Endodermal cell (in vitro differentiated cells): ENCODE measurements around the gene ABLIM2. TPM values are rescaled to one million over a fixed set of nuclear protein-coding genes. Genes with fewer than 3 reads are reported as not detected.

Source experiments
- DNase-seq: peaks from one replicate; pipeline ENCODE4 v3.0.0-alpha.2; 2017
- H3K27ac ChIP-seq: 2 replicates; pipeline ENCODE4 v1.5.1; 2013; ENCODE audit warnings: mild to moderate bottlenecking, low read depth, low read length, moderate library complexity
- H3K27me3 ChIP-seq: 2 replicates; pipeline ENCODE4 v1.6.1; 2013; ENCODE audit warnings: mild to moderate bottlenecking, low read length, moderate library complexity; ENCODE audit not compliant: insufficient read depth, control insufficient read depth, poor library complexity, severe bottlenecking
- H3K36me3 ChIP-seq: 2 replicates; pipeline ENCODE4 v1.7.0; 2013; ENCODE audit warnings: mild to moderate bottlenecking, low read length, moderate library complexity; ENCODE audit not compliant: control insufficient read depth, insufficient read depth
- H3K4me1 ChIP-seq: one replicate; pipeline ENCODE4 v1.7.0; 2013; ENCODE audit warnings: low read length; ENCODE audit not compliant: control insufficient read depth, insufficient read depth
- H3K4me3 ChIP-seq: 2 replicates; pipeline ENCODE4 v1.5.1; 2013; ENCODE audit warnings: mild to moderate bottlenecking, low read length, moderate library complexity
- H3K9ac ChIP-seq: 2 replicates; pipeline ENCODE4 v1.6.1; 2013; ENCODE audit warnings: mild to moderate bottlenecking, low read length, moderate library complexity; ENCODE audit not compliant: poor library complexity, severe bottlenecking; ENCODE audit errors: extremely low read depth
- H3K9me3 ChIP-seq: 2 replicates; pipeline ENCODE4 v1.6.1; 2013; ENCODE audit warnings: mild to moderate bottlenecking, low read length, moderate library complexity; ENCODE audit not compliant: control insufficient read depth
- H3K27ac Mint-ChIP-seq: 2 replicates; pipeline ENCODE4 v1.8.0; 2020; ENCODE audit warnings: mixed read lengths
- H3K27me3 Mint-ChIP-seq: 2 replicates; pipeline ENCODE4 v1.8.0; 2021; ENCODE audit warnings: mild to moderate bottlenecking, mixed read lengths; ENCODE audit not compliant: insufficient read depth
- H3K36me3 Mint-ChIP-seq: 2 replicates; pipeline ENCODE4 v1.8.0; 2020; ENCODE audit warnings: low read depth, mixed read lengths
- H3K4me1 Mint-ChIP-seq: 2 replicates; pipeline ENCODE4 v1.8.0; 2020; ENCODE audit warnings: mixed read lengths
- H3K4me3 Mint-ChIP-seq: 2 replicates; pipeline ENCODE4 v1.8.0; 2020; ENCODE audit warnings: mild to moderate bottlenecking, moderate library complexity, mixed read lengths
- H3K9me3 Mint-ChIP-seq: 2 replicates; pipeline ENCODE4 v1.8.0; 2020; ENCODE audit warnings: mild to moderate bottlenecking, mixed read lengths
- CTCF ChIP-seq: fragments of 200-600 bp; sonication (generic); conservative IDR thresholded peaks from 2 replicates; pipeline ENCODE4 v1.5.0; 2021; ENCODE audit warnings: antibody characterized with exemption, mild to moderate bottlenecking
- WGBS, 2 experiments: methylation state at CpG; one replicate each; pipeline versions ENCODE4 v1.1.5 to v1.1.7; 2013; ENCODE audit warnings: missing lambda C conversion rate in 2 of 2, mixed read lengths in 1 of 2; ENCODE audit not compliant: insufficient coverage in 1 of 2, insufficient read length in 1 of 2; 5-methylcytosine and 5-hydroxymethylcytosine counted together
- total RNA-seq, 2 donors: library from RNA; stranded (reverse); fragmentation: NEBNext Ultra II Directional in 1 of 2; extraction: Animal tissue kit (Norgen Biotek cat#: 25700) in 1 of 2; gene quantifications; 2 replicates in 1 of 2; 3 replicates in 1 of 2; pipeline ENCODE4 v1.2.1, GENCODE V29; 2021

Gene ABLIM2
- total RNA-seq, 2 donors from 2014 or later: 0.35 to 1.6 TPM

DNA sequence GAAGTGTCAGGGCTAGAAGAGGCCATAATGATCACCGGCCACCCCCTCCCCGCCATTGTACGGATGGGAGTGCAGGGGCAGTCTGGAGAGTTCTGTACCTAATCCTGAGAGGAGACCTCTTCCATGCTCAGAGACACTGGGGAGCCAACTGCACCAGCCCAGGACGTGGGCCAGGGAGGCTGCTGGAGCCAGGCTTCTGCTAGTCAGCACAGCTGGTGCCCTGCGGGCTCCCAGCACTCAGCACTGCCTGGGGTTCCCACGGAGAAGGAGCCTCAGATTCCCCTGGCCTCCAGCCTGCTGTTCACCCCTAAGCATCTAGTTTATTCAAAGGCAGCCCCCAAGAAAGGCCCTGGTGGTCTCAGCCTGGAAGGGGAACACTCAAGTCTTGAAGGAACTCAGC lies 28.8 kb downstream of the ABLIM2 start:
- Histone ChIP-seq H3K36me3 (no peaks in the 10 kb centered on the region), H3K27ac (no peak overlapping the region), H3K4me1 (no peaks in the 10 kb centered on the region), H3K4me3 (no peak overlapping the region), H3K9me3 (no peaks in the 10 kb centered on the region), H3K27me3 (no peaks in the 10 kb centered on the region), H3K9ac (no peak overlapping the region)
- 90 to 93% methylated on average over 3 to 6 of the region's 6 CpGs for WGBS, 2 experiments
- H3K9me3 Mint-ChIP-seq: no peaks in the 10 kb centered on the region
- no peaks in the 10 kb centered on the region for H3K36me3 Mint-ChIP-seq
- H3K4me3 Mint-ChIP-seq: no peak overlapping the region
- no peak for TF ChIP-seq CTCF
- H3K27ac Mint-ChIP-seq: no peak overlapping the region
- no peak for DNase-seq
- peaks cover 21% of the 10 kb centered on the region for H3K4me1 Mint-ChIP-seq
- H3K27me3 Mint-ChIP-seq: no peaks in the 10 kb centered on the region

GRCh38 chr4:8129136-8129535 lies 29.5 kb downstream of the ABLIM2 start:
- no peaks in the 10 kb centered on the region for H3K27me3 Mint-ChIP-seq
- Histone ChIP-seq H3K4me3 (no peak overlapping the region), H3K27me3 (no peaks in the 10 kb centered on the region), H3K9ac (no peak overlapping the region), H3K36me3 (no peaks in the 10 kb centered on the region), H3K27ac (no peak overlapping the region), H3K9me3 (no peaks in the 10 kb centered on the region), H3K4me1 (no peaks in the 10 kb centered on the region)
- no peaks in the 10 kb centered on the region for H3K9me3 Mint-ChIP-seq
- WGBS, 2 experiments: 92 to 100% methylated on average over 1 to 6 of the region's 11 CpGs
- DNase-seq: no peak
- no peak overlapping the region for H3K4me3 Mint-ChIP-seq
- H3K36me3 Mint-ChIP-seq: no peaks in the 10 kb centered on the region
- peaks cover 17% of the 10 kb centered on the region for H3K4me1 Mint-ChIP-seq
- no peak overlapping the region for H3K27ac Mint-ChIP-seq
- no peak for TF ChIP-seq CTCF

- Mint-ChIP-seq H3K27me3 (no peaks in the 10 kb centered on the region), H3K4me3 (no peak overlapping the region), H3K27ac (peak overlapping the region; percentile 74), H3K36me3 (no peaks in the 10 kb centered on the region), H3K4me1 (peaks cover 11% of the 10 kb centered on the region), H3K9me3 (no peaks in the 10 kb centered on the region)
- H3K4me3 ChIP-seq: no peak overlapping the region
- no peaks in the 10 kb centered on the region for H3K4me1 ChIP-seq
- DNase-seq: peak; percentile 86
- H3K27ac ChIP-seq: peak overlapping the region; percentile 44
- WGBS, 2 experiments: 80 to 84% methylated on average over 15 to 19 of the region's 19 CpGs
- TF ChIP-seq CTCF: no peak
- no peaks in the 10 kb centered on the region for H3K36me3 ChIP-seq
- no peak overlapping the region for H3K9ac ChIP-seq
- H3K27me3 ChIP-seq: no peaks in the 10 kb centered on the region
- no peaks in the 10 kb centered on the region for H3K9me3 ChIP-seq
Observed at GRCh38 chr4:8128100-8128856, 30.3 kb downstream of the ABLIM2 start.
